ENCODE results near the gene LCT.
A peak's percentile ranks its signal among the peaks of the same experiment; 100 is the strongest.

Gene LCT

GRCh38 chr2:135744760-135745314 lies 92.1 kb downstream of the LCT start:
- peak; percentile 22 for DNase-seq (ENCODE audit: low read depth)
- TF ChIP-seq CTCF (conservative IDR thresholded peaks at IDR 0.05; ENCODE audit: low read length) = no peak; the same call in 1 of the 2 replicates
- H3K4me3 ChIP-seq (ENCODE audit: low read length) = no peak overlapping the region

- H3K4me3 ChIP-seq (ENCODE audit: low read length) = peak overlapping the region; percentile 20; the same call in 1 of the 2 replicates
- no peak for TF ChIP-seq CTCF (conservative IDR thresholded peaks at IDR 0.05; ENCODE audit: low read length)
- peak; percentile 6 for DNase-seq (ENCODE audit: low read depth)
These were observed 93.1 kb downstream of the LCT start for GRCh38 chr2:135743860-135744259.

DNA sequence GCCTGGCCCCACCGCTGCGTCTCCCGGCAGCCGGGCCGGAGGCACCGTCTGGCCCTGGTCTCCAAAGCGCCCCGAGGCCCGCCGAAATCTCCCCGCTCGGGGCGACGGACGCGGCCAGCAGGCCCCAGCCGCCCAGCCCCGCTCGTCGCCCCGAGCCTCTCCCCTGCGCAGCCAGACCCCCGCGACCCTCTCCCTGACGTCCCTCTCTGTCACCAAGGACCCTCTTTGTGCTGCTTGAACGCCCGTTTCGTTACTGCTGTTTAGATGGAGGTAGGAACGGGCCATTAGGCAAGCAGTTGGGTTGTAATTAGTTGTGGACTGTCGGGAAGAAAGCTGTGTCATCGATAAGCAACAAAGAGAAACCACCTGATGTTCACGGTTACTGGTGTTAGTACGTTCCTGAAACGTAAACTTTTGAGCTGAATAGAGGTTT lies 94.6 kb downstream of the LCT start:
- peak overlapping the region; percentile 82 for H3K4me3 ChIP-seq (ENCODE audit: low read length)
- DNase-seq (ENCODE audit: low read depth) = peak; percentile 54
- TF ChIP-seq CTCF (conservative IDR thresholded peaks at IDR 0.05; ENCODE audit: low read length) = no peak

- DNase-seq (ENCODE audit: low read depth) = peak; percentile 99
- TF ChIP-seq CTCF (conservative IDR thresholded peaks at IDR 0.05; ENCODE audit: low read length) = peak; percentile 54
- peak within 1 kb of the TSS; percentile 82 for H3K4me3 ChIP-seq (ENCODE audit: low read length)
These were observed 95.3 kb downstream of the LCT start, which contains the start of gene UBXN4 for GRCh38 chr2:135741395-135742324. TSS of gene UBXN4 (plus strand) at chr2:135741855. CDS start at chr2:135741930, 75 bp downstream.

- H3K4me3 ChIP-seq (ENCODE audit: low read length) = no peak overlapping the region
- TF ChIP-seq CTCF (conservative IDR thresholded peaks at IDR 0.05; ENCODE audit: low read length) = no peak
- DNase-seq (ENCODE audit: low read depth) = no peak
These were observed 96.0 kb downstream of the LCT start for GRCh38 chr2:135741043-135741394.

DNA sequence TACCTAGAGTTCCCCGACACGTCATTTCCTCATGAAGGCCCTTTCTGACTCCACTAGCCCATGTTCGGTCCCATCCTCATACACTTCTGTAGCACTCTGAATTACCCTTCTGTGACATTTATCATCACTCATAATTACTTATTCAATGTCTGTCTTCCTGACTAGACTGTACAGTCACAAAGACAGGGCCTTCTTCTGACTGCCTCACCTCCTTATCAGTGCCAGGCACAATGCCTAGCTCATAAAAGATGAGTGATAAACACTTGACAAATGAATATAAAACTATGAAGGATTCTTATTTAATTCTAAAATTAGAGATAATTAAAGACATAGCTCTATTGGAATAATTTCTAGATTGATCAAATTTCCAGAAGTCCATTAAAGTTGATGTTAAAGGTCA lies 96.8 kb downstream of the LCT start:
- no peak overlapping the region for H3K4me3 ChIP-seq (ENCODE audit: low read length)
- no peak for DNase-seq (ENCODE audit: low read depth)
- TF ChIP-seq CTCF (conservative IDR thresholded peaks at IDR 0.05; ENCODE audit: low read length) = no peak
